H1 (cell line): ENCODE measurements around the gene GARNL3. TPM values are rescaled to one million over a fixed set of nuclear protein-coding genes. Genes with fewer than 3 reads are reported as not detected.

ENCODE experiments used
- FOSL1 ChIP-seq: IDR thresholded peaks from 2 replicates; pipeline ENCODE4 v1.6.1; 2011; ENCODE audit warnings: mild to moderate bottlenecking, low read depth, low read length, moderate library complexity; ENCODE audit not compliant: insufficient read depth
- NANOG ChIP-seq: IDR thresholded peaks from 2 replicates; pipeline ENCODE4 v1.6.1; 2011; ENCODE audit warnings: low read length, low read depth, mild to moderate bottlenecking, inconsistent platforms; ENCODE audit not compliant: insufficient read depth, poor library complexity, severe bottlenecking
- RNF2 ChIP-seq: fragments of 200-900, 300-1000 bp; sonication (generic); IDR thresholded peaks from 2 replicates; pipeline ENCODE4 v1.7.1; 2016; ENCODE audit warnings: borderline replicate concordance, low read depth, mild to moderate bottlenecking, antibody characterized with exemption, low read length; ENCODE audit not compliant: poor library complexity, severe bottlenecking; ENCODE audit errors: missing control alignments
- SIRT6 ChIP-seq: IDR thresholded peaks from one replicate; pipeline ENCODE4 v1.7.1; 2012; ENCODE audit warnings: low read length, inconsistent platforms
- polyA plus RNA-seq, 7 experiments: library from polyadenylated mRNA; depleted of rRNA in 3 of 7; stranded (reverse) in 5 of 7; unstranded in 2 of 7; fragments of >200 nt in 5 of 7; fragments of 200-250 nt in 2 of 7; gene quantifications; 1 replicate in 5 of 7; 2 replicates in 1 of 7; 4 replicates in 1 of 7; pipeline versions ENCODE4 v1.2.1 to v1.2.3, GENCODE V29; 2011 to 2013; ENCODE audit warnings: missing spikeins in 2 of 7, mixed read lengths in 2 of 7
- total RNA-seq: library from RNA; stranded (reverse); fragmentation: NEBNext Ultra II Directional; extraction: Animal tissue kit (Norgen Biotek cat#: 25700); gene quantifications from 2 replicates; pipeline ENCODE4 v1.2.1, GENCODE V29; 2021

The GARNL3 gene
- total and polyA plus RNA-seq, 2 of the 8 experiments (the other 6 are each of a cell fraction or from before 2014, with no cell fraction given), result 6.5 to 18.3 TPM

DNA sequence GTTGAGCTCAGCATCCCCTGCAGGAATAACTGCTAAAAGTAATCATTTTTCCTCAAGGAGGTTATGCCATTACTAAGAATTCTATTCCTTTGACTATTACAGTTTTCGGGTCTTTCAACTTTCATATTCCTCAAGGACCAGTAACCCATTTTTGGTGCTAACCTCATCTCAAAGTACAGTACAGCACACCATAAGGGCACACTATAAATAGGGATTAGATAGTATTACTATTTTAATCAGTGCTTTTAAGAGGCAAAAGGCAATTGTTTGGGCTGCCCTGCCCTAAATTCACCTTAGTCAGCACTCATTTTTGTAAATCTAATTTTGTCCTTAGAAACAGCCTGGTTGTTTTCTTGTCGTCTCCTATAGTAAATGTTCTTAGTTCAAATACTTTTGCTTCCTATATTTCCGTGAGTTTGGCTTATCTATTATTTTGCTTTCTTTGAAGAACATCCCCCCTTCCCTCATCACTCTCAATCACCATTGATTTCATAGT, 13.6 kb upstream of the GARNL3 start (continued):
- TF ChIP-seq SIRT6, result no peak
- TF ChIP-seq NANOG, result no peak
- TF ChIP-seq FOSL1, result no peak
- no peak for TF ChIP-seq RNF2
